Adrenal gland (tissue), 12 donors: ENCODE results near the gene PTGES2. TPM values are rescaled to one million over a fixed set of nuclear protein-coding genes. Genes with fewer than 3 reads are reported as not detected.

Experiments
- DNase-seq, 7 donors: peaks; one replicate each; pipeline ENCODE4 v3.0.0-alpha.2; 2019 to 2020
- H3K27ac ChIP-seq, 5 donors: fragments of 200-600 bp; sonication (generic) in 4 of 5; 1 replicate in 3 of 5; 2 replicates in 2 of 5; pipeline versions ENCODE4 v1.5.1 to v1.8.0; 2016 to 2020; ENCODE audit warnings: mild to moderate bottlenecking in 1 of 5
- H3K27me3 ChIP-seq: fragments of 200-600 bp; 2 replicates; pipeline ENCODE4 v1.8.0; 2021
- H3K36me3 ChIP-seq, 2 donors: fragments of 200-600 bp; replicated peaks in 1 of 2; 1 replicate in 1 of 2; 2 replicates in 1 of 2; pipeline versions ENCODE4 v1.5.1 to v1.8.0; 2018 to 2022
- H3K4me1 ChIP-seq, 2 donors: fragments of 200-600 bp; replicated peaks in 1 of 2; 1 replicate in 1 of 2; 2 replicates in 1 of 2; pipeline versions ENCODE4 v1.5.1 to v1.8.0; 2018 to 2021
- H3K4me3 ChIP-seq, 4 donors: fragments of 200-600 bp; sonication (generic) in 3 of 4; one replicate each; pipeline ENCODE4 v1.5.1; 2016 to 2018
- H3K9me3 ChIP-seq, 3 donors: fragments of 200-600 bp; sonication (generic) in 1 of 3; replicated peaks in 1 of 3; 1 replicate in 2 of 3; 2 replicates in 1 of 3; pipeline versions ENCODE4 v1.5.1 to v1.8.0; 2016 to 2021
- CTCF ChIP-seq, 6 experiments: fragments of 450-650 bp in 4 of 6; fragments of 200-600 bp in 2 of 6; sonication (generic) in 1 of 6; IDR thresholded peaks; 1 replicate in 5 of 6; 2 replicates in 1 of 6; pipeline versions ENCODE4 v1.5.1 to v1.8.0; 2016 to 2021; ENCODE audit warnings: antibody characterized with exemption in 6 of 6, mild to moderate bottlenecking in 2 of 6, moderate library complexity in 1 of 6
- POLR2A ChIP-seq, 2 donors: fragments of 450-650 bp; IDR thresholded peaks; one replicate each; pipeline ENCODE4 v1.6.1; 2017; ENCODE audit warnings: antibody characterized with exemption in 2 of 2, mild to moderate bottlenecking in 2 of 2, moderate library complexity in 1 of 2
- WGBS, 4 donors: extraction: QIAGEN DNeasy Blood & Tissue Kit in 2 of 4; methylation state at CpG; one replicate each; pipeline versions ENCODE4 v1.1.5 to v1.1.7; 2013 to 2017; 5-methylcytosine and 5-hydroxymethylcytosine counted together
- intact Hi-C, 2 donors: fragments of 100-400 bp; cut with DNase I; formaldehyde crosslinking; loops; one replicate each; pipeline versions ENCODE4 v1.14.1 to v1.15.0; 2022 to 2023
- polyA plus RNA-seq, 3 donors: library from polyadenylated mRNA; stranded (reverse); fragments of 200-250 nt in 2 of 3; fragments of 350-450 nt in 1 of 3; fragmentation: Illumina TruSeq in 1 of 3; extraction: RNeasy Lipid Tissue Mini Kit (QIAGEN cat#74804) in 1 of 3; gene quantifications; one replicate each; pipeline ENCODE4 v1.2.3, GENCODE V29; 2013 to 2014
- total RNA-seq, 9 donors: library from RNA; depleted of rRNA in 4 of 9; stranded (reverse); fragments of >200 nt in 4 of 9; fragments of 120-200 nt in 1 of 9; fragmentation: NEBNext Ultra II Directional in 1 of 9; extraction: Animal tissue kit (Norgen Biotek cat#: 25700) in 1 of 9; gene quantifications; one replicate each; pipeline versions ENCODE4 v1.1.0 to v1.2.4, GENCODE V29; 2013 to 2023
- donor health status: healthy with polysubstance abuse.
- donor health status: Bipolar disorder and iron deficiency.
- donor health status: DM: yes; HTN: yes; CAD: no.
- donor health status: DM: no; HTN: no; CAD: no.
- donor health status: DM: no; HTN: no; CAD: no.
- donor health status: DM: yes; HTN: yes; CAD: no.

Gene PTGES2
- total and polyA plus RNA-seq, 12 donors: 64.8 to 147 (median 98.4) TPM

GRCh38 chr9:128088253-128088945 is 39.1 kb downstream of the PTGES2 start:
- intact Hi-C loops: no loop called here
- Histone ChIP-seq H3K36me3 (no peaks in the 10 kb centered on the region), H3K4me1 (peaks cover 11 to 43% of the 10 kb centered on the region in 2 donors), H3K9me3 (no peaks in the 10 kb centered on the region), H3K4me3 (no peak overlapping the region), H3K27ac (no peak overlapping the region), H3K27me3 (no peaks in the 10 kb centered on the region)
- TF ChIP-seq CTCF (IDR thresholded peaks at IDR 0.05) (no peak), POLR2A (IDR thresholded peaks at IDR 0.05) (no peak)
- WGBS, 4 donors: 71 to 78% (median 74%) methylated on average over 9 of the region's 9 CpGs
- DNase-seq: no peak

- TF ChIP-seq CTCF (IDR thresholded peaks at IDR 0.05): no peak
- Histone ChIP-seq H3K36me3 (no peaks in the 10 kb centered on the region), H3K9me3 (no peaks in the 10 kb centered on the region), H3K27ac (no peak overlapping the region), H3K27me3 (no peaks in the 10 kb centered on the region), H3K4me1 (peaks cover 3 to 36% of the 10 kb centered on the region in 2 donors), H3K4me3 (no peak overlapping the region)
- intact Hi-C loops: no loop called here
- WGBS, 4 donors: 78 to 87% (median 82%) methylated on average over 10 of the region's 10 CpGs
- DNase-seq: no peak
Observed at GRCh38 chr9:128087262-128087661, 40.3 kb downstream of the PTGES2 start.

GRCh38 chr9:128085943-128086342 is 41.6 kb downstream of the PTGES2 start:
- Histone ChIP-seq H3K4me3 (no peak overlapping the region), H3K9me3 (no peaks in the 10 kb centered on the region), H3K4me1 (peaks cover 15 to 42% of the 10 kb centered on the region in 2 donors), H3K27me3 (no peaks in the 10 kb centered on the region), H3K36me3 (no peaks in the 10 kb centered on the region), H3K27ac (no peak overlapping the region)
- intact Hi-C loops: no loop called here
- no peak for TF ChIP-seq CTCF (IDR thresholded peaks at IDR 0.05)
- no peak for TF ChIP-seq POLR2A (IDR thresholded peaks at IDR 0.05)
- WGBS, 4 donors: 72 to 82% (median 82%) methylated on average over 4 of the region's 4 CpGs
- DNase-seq: no peak

GRCh38 chr9:128084746-128085145 is 42.8 kb downstream of the PTGES2 start:
- intact Hi-C loops: no loop called here
- Histone ChIP-seq H3K36me3 (no peaks in the 10 kb centered on the region), H3K4me3 (no peak overlapping the region), H3K9me3 (no peaks in the 10 kb centered on the region), H3K27ac (no peak overlapping the region), H3K27me3 (no peaks in the 10 kb centered on the region), H3K4me1 (peaks cover 23 to 53% of the 10 kb centered on the region in 2 donors)
- no peak for DNase-seq
- 60 to 77% (median 76%) methylated on average over 4 of the region's 4 CpGs for WGBS, 4 donors
- no peak for TF ChIP-seq POLR2A (IDR thresholded peaks at IDR 0.05)
- TF ChIP-seq CTCF (IDR thresholded peaks at IDR 0.05): no peak
